ENCODE measurements around the gene FRK.
"Not testable (repeated sequence)": the region's sequence is repeated elsewhere in the genome, so short reads cannot be mapped to it uniquely, and the experiment has no call there.

The FRK gene

GRCh38 chr6:115891111-115891669 lies 169.5 kb downstream of the FRK start:
- Histone ChIP-seq H3K4me3 (ENCODE audit: extremely low read depth, insufficient read depth, low read length, poor library complexity, severe bottlenecking) (no peak overlapping the region), H3K9me3 (ENCODE audit: control insufficient read depth, low read length) (no peaks in the 10 kb centered on the region), H3K4me1 (ENCODE audit: control insufficient read depth, insufficient read depth, low read length, poor library complexity, severe bottlenecking) (peaks cover 4% of the 10 kb centered on the region), H3K36me3 (ENCODE audit: control insufficient read depth, insufficient read depth, low read length) (no peaks in the 10 kb centered on the region), H3K27ac (ENCODE audit: low read depth, low read length, severe bottlenecking) (no peak overlapping the region)

DNA sequence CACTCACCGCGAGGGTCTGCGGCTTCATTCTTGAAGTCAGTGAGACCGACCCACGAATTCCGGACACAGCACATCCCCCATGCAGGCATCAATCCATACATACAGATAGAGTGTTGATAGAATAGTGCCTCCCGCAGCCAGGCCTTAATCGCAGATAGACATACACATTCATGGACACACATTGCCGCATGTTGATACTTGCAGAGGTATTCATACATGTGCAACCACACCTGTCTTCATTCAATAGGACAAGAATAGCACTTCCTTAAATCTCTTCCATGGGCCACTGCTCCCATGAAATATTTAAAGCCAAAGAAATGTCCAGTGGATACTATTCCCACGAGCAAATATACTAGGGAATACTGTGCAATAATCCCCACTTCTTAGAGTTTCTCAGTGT lies 170.5 kb downstream of the FRK start:
- Histone ChIP-seq H3K36me3 (ENCODE audit: control insufficient read depth, insufficient read depth, low read length) (no peaks in the 10 kb centered on the region), H3K4me1 (ENCODE audit: control insufficient read depth, insufficient read depth, low read length, poor library complexity, severe bottlenecking) (peaks cover 4% of the 10 kb centered on the region), H3K9me3 (ENCODE audit: control insufficient read depth, low read length) (no peaks in the 10 kb centered on the region), H3K4me3 (ENCODE audit: extremely low read depth, insufficient read depth, low read length, poor library complexity, severe bottlenecking) (no peak overlapping the region), H3K27ac (ENCODE audit: low read depth, low read length, severe bottlenecking) (no peak overlapping the region)
- 89 to 91% methylated on average over 4 to 6 of the region's 10 CpGs for WGBS, 2 experiments (ENCODE audit: insufficient coverage in 2 of 2)

- H3K4me1 ChIP-seq (ENCODE audit: control insufficient read depth, insufficient read depth, low read length, poor library complexity, severe bottlenecking); H3K4me3 ChIP-seq (ENCODE audit: extremely low read depth, insufficient read depth, low read length, poor library complexity, severe bottlenecking); H3K27ac ChIP-seq (ENCODE audit: low read depth, low read length, severe bottlenecking); H3K9me3 ChIP-seq (ENCODE audit: control insufficient read depth, low read length); H3K36me3 ChIP-seq (ENCODE audit: control insufficient read depth, insufficient read depth, low read length): not testable (repeated sequence)
- WGBS, 2 experiments (ENCODE audit: insufficient coverage in 2 of 2), result 96 to 97% methylated on average over 19 to 33 of the region's 38 CpGs
These were observed 171.8 kb downstream of the FRK start for GRCh38 chr6:115888687-115889470.

GRCh38 chr6:115887891-115888290 lies 172.8 kb downstream of the FRK start:
- no peak overlapping the region for H3K4me3 ChIP-seq (ENCODE audit: extremely low read depth, insufficient read depth, low read length, poor library complexity, severe bottlenecking)
- H3K27ac ChIP-seq (ENCODE audit: low read depth, low read length, severe bottlenecking), result no peak overlapping the region
- no peaks in the 10 kb centered on the region for H3K36me3 ChIP-seq (ENCODE audit: control insufficient read depth, insufficient read depth, low read length)
- WGBS, 2 experiments (ENCODE audit: insufficient coverage in 2 of 2), result 66 to 77% methylated on average over 4 to 7 of the region's 7 CpGs
- H3K4me1 ChIP-seq (ENCODE audit: control insufficient read depth, insufficient read depth, low read length, poor library complexity, severe bottlenecking), result peaks cover 4% of the 10 kb centered on the region
- no peaks in the 10 kb centered on the region for H3K9me3 ChIP-seq (ENCODE audit: control insufficient read depth, low read length)

DNA sequence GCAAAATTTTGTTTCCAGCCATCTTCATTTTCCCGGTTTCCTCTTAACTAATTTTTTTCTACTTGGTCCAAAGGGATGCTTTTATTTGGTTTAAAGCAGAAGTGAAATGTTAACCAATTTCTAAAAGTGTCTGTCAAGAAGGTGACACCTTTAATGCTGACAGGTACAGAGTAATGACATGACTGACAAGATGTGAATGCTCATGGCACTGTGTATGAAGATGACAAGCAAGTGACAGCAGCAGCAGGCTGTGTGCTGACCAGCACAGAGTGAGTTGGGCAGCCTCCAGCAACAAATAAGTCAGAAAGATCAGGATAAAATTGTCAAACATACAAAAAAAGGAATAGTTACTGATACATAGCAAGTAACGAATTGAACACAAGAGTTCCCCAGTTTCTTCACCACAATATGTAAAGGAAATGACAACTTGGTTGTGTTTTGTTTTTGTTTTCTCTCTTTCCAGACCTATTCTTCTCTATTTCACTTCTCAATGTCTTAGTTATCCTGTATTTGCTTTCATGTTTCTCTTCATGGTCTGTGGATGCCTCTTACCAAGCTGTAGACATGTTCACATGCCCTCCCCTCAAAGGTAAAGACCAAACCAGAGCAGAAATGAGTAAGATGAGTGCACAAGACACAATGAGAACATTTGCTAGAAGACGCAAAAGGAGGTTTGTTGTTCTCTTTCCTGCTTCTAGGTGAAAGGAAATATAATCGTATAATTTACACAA lies 174.9 kb downstream of the FRK start:
- WGBS, 2 experiments (ENCODE audit: insufficient coverage in 2 of 2), result 100% methylated on average over 1 of the region's 4 CpGs; no CpG with 5 or more reads in 1 of the 2 experiments
- H3K9me3 ChIP-seq (ENCODE audit: control insufficient read depth, low read length), result no peaks in the 10 kb centered on the region
- no peak overlapping the region for H3K27ac ChIP-seq (ENCODE audit: low read depth, low read length, severe bottlenecking)
- H3K4me1 ChIP-seq (ENCODE audit: control insufficient read depth, insufficient read depth, low read length, poor library complexity, severe bottlenecking), result no peaks in the 10 kb centered on the region
- no peak overlapping the region for H3K4me3 ChIP-seq (ENCODE audit: extremely low read depth, insufficient read depth, low read length, poor library complexity, severe bottlenecking)
- no peaks in the 10 kb centered on the region for H3K36me3 ChIP-seq (ENCODE audit: control insufficient read depth, insufficient read depth, low read length)

DNA sequence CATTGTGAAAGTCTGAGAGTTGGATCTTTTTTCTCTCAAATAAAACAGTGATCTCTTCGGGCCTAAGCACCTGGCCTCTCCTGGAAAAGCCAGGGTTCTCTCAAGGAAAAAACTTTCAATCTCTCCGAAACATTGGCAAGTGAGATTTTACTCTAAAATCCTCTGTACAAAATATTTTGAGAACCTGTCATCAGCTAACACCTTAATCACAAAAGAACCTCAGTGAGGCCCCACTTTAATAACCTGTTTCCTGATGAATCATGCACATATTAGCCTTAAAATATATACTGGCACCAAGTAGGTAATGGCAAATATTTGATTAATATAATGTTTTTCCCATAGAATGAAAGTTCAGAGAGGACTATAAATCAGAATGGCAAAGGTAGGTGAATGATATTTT lies 177.9 kb downstream of the FRK start:
- H3K36me3 ChIP-seq (ENCODE audit: control insufficient read depth, insufficient read depth, low read length), result no peaks in the 10 kb centered on the region
- no peak overlapping the region for H3K27ac ChIP-seq (ENCODE audit: low read depth, low read length, severe bottlenecking)
- H3K4me3 ChIP-seq (ENCODE audit: extremely low read depth, insufficient read depth, low read length, poor library complexity, severe bottlenecking), result no peak overlapping the region
- 100% methylated on average over 2 of the region's 2 CpGs for WGBS, 2 experiments (ENCODE audit: insufficient coverage in 2 of 2)
- H3K9me3 ChIP-seq (ENCODE audit: control insufficient read depth, low read length), result no peaks in the 10 kb centered on the region
- H3K4me1 ChIP-seq (ENCODE audit: control insufficient read depth, insufficient read depth, low read length, poor library complexity, severe bottlenecking), result no peaks in the 10 kb centered on the region

GRCh38 chr6:115882174-115882573 lies 178.5 kb downstream of the FRK start:
- H3K27ac ChIP-seq (ENCODE audit: low read depth, low read length, severe bottlenecking), result no peak overlapping the region
- H3K4me3 ChIP-seq (ENCODE audit: extremely low read depth, insufficient read depth, low read length, poor library complexity, severe bottlenecking), result no peak overlapping the region
- H3K36me3 ChIP-seq (ENCODE audit: control insufficient read depth, insufficient read depth, low read length), result no peaks in the 10 kb centered on the region
- WGBS, 2 experiments (ENCODE audit: insufficient coverage in 2 of 2), result 80% methylated on average over 1 of the region's 5 CpGs; no CpG with 5 or more reads in 1 of the 2 experiments
- H3K9me3 ChIP-seq (ENCODE audit: control insufficient read depth, low read length), result no peaks in the 10 kb centered on the region
- H3K4me1 ChIP-seq (ENCODE audit: control insufficient read depth, insufficient read depth, low read length, poor library complexity, severe bottlenecking), result no peaks in the 10 kb centered on the region

Measured in mesodermal cell (in vitro differentiated cells).